ENCODE results near the gene SRSF8. TPM values are rescaled to one million over a fixed set of nuclear protein-coding genes. Genes with fewer than 3 reads are reported as not detected.
"Not testable (repeated sequence)": the region's sequence is repeated elsewhere in the genome, so short reads cannot be mapped to it uniquely, and the experiment has no call there.

The SRSF8 gene
- total RNA-seq, 1 donor from 2014 or later, result 17.9 TPM

GRCh38 chr11:95098826-95099225 is 32.1 kb downstream of the SRSF8 start:
- no peak for DNase-seq

- DNase-seq, result no peak
Observed at GRCh38 chr11:95100191-95100648, 33.5 kb downstream of the SRSF8 start.

DNA sequence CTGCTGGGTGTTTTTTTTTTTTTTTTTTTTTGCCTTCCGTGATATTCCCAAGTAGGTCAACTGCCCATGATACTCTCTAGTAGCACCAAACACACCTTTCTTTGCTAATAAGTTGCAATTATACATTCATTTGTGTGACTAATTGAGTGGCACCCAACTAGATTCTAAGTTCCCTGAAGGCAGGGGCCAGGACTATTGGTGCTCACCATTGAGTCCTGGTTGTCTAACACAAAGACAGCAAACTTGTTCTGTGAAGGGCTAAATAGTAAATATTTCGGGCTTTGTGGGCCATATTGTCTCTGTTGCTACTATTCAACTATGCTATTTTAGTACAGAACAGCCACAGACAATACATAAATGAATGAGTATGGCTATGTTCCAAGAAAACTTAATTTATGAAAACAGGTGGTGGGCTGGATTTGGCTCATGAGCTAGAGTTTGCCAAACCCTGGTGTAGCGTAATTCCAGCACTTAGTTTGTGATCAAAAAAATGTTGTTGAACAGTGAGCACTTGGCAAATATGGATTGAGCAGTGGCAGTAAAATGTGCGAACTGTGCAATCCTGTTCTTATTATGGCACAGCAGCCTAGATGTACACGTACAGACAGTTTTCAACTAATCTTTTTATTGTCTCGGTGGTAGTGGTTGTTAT is 34.3 kb downstream of the SRSF8 start:
- DNase-seq, result peak; percentile 63

DNA sequence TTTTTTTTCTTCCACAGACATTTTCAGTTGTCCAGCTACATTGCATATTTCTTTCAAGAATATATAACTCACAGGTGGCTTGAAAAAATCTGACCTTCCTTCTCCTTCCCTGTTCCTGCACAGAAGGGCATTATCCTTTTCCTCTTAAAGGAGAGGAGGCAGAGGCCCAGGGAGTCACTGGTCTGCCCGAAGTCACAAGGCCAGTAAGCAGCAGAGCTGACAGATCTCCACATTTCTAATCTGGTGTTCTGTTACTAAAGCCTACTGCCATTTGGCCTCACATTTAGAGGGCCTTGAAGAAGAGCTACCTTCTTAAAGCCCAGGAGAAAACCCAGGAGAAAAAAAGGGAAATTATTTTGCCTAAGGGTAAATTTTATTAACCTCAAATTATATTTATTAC is 35.2 kb downstream of the SRSF8 start:
- no peak for DNase-seq

GRCh38 chr11:95102733-95103132 is 36.0 kb downstream of the SRSF8 start:
- no peak for DNase-seq

DNA sequence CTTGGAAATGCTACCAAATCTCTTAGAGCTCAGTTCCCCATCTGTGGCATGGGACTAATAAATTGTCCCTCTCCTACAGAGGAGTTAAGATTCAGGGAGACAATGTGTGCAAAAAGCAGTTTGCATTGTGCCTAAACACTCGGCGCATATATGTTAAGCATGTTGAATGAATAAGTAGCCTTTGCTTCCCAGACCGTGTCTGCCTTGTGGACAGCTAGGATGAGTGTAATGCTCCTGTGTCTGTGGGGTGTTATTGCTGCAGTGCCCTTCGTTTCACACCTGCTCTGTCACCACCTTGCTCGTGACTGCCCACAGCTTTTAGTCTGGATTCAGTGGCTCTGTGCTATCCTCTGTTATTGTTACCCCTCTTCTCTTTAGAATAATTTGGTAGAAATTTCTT is 37.0 kb downstream of the SRSF8 start:
- DNase-seq, result no peak

- DNase-seq, result no peak
Observed at GRCh38 chr11:95104121-95104830, 37.6 kb downstream of the SRSF8 start.

- DNase-seq, result no peak
Observed at GRCh38 chr11:95104856-95105255, 38.1 kb downstream of the SRSF8 start.

- DNase-seq, result peak; percentile 95
Observed at GRCh38 chr11:95108159-95108611, 41.5 kb downstream of the SRSF8 start.

GRCh38 chr11:95108671-95109551 is 42.2 kb downstream of the SRSF8 start:
- DNase-seq, result peak; percentile 68

DNA sequence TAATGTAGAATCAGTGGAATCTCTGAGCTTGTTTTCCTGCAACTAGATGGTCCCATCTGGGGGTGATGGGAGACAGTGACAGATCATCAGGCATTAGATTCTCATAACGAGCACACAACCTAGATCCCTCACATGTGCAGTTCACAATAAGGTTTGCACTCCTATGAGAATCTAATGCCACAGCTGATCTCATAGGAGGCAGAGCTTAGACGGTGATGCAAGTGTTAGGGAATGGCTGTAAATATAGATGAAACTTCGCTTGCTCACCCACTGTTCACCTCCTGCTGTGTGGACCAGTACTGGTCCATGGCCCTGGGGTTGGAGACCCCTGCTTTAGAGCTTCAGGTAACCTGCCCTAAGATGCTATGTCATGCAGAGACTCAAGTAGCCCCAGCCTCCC is 44.8 kb downstream of the SRSF8 start:
- not testable (repeated sequence) for DNase-seq

GRCh38 chr11:95111923-95112540 is 45.3 kb downstream of the SRSF8 start:
- no peak for DNase-seq

GRCh38 chr11:95115597-95115996 is 48.9 kb downstream of the SRSF8 start:
- no peak for DNase-seq

DNA sequence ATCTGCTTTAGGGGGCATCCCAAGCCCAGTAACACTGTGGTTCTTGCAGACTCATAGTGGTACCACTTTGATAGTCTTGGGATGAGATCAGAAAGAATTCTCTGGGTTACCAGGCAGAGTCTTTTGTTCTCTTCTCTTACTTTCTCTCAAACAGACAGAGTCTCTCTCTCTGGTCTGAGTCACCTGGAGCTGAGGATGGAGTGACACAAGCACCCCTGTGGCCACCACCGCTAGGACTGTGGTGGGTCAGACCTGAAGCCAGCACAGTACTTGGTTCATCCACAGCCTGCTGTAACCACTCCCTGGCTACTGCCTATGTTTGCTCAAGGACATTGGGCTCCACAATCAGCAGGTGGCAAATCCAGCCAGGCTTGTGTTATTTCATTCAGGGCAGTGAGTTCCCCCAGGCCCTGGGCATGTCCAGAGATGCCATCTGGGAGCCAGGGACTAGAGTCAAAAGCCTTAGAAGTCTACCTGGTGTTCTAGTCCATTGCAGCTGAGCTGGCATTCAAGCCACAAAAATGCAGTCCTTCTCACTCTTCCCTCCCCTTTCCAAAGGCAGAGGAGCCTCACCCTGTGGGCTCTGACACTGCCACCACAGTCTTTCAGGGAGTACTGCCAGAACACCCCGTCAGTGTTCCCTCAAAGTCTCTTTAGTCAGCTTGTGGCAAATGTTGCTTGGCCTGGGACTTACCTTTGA is 52.8 kb downstream of the SRSF8 start:
- no peak for DNase-seq

Other genes starting within 250 kb of the SRSF8 start
- 38.0 and 40.8 TPM in 2 replicates for gene CWC15, start 93.4 kb upstream of the SRSF8 start, total RNA-seq
- gene KDM4D, start 93.2 kb upstream of the SRSF8 start, total RNA-seq, result 0.17 and 0.65 TPM in 2 replicates
- not detected in 2 replicates for gene KDM4E, start 41.7 kb upstream of the SRSF8 start, total RNA-seq
- not detected in 2 replicates for gene KDM4F, start 17.5 kb upstream of the SRSF8 start, total RNA-seq
- gene ENDOD1, start 22.9 kb downstream of the SRSF8 start, total RNA-seq, result 61.1 and 74.7 TPM in 2 replicates
- 95.6 and 113 TPM in 2 replicates for gene SESN3, start 164.3 kb downstream of the SRSF8 start, total RNA-seq